ENCODE results near the gene RALGAPA2. TPM values are rescaled to one million over a fixed set of nuclear protein-coding genes. Genes with fewer than 3 reads are reported as not detected.

The RALGAPA2 gene
- total and polyA plus RNA-seq, 2 of the 13 experiments (the other 11 are each of a cell fraction or from before 2014, with no cell fraction given): 13.8 to 17.7 TPM

DNA sequence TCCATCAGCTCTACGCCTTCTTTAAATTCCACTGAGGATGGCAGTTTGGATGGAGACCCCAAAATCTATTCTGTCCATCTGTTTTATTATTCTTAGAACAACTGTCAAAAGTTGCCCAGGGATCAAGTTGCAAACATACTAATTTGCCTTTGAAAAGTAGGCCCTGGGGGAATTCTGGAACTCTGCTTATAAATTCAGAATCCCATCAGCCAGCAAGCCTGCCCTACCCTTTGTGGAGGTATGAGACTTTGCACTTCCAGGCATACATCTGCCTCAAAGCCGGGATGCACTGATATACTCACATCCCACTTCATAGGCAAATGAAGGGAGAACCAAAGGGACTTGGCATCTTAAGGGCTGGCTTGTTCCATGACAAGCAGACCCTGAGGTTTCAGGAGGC lies 250.9 kb downstream of the RALGAPA2 start (continued):
- TF ChIP-seq HOMEZ (CRISPR knock-in tag; IDR thresholded peaks at IDR 0.05; ENCODE audit: low read depth) (no peak), BRCA1 (CRISPR knock-in tag; IDR thresholded peaks at IDR 0.05) (no peak), ZNF609 (CRISPR knock-in tag; IDR thresholded peaks at IDR 0.05; ENCODE audit: borderline replicate concordance) (no peak), GFI1 (CRISPR knock-in tag; IDR thresholded peaks at IDR 0.05; ENCODE audit: borderline replicate concordance) (no peak), RCOR2 (CRISPR knock-in tag; IDR thresholded peaks at IDR 0.05) (no peak), GATAD1 (CRISPR knock-in tag; IDR thresholded peaks at IDR 0.05) (no peak)

DNA sequence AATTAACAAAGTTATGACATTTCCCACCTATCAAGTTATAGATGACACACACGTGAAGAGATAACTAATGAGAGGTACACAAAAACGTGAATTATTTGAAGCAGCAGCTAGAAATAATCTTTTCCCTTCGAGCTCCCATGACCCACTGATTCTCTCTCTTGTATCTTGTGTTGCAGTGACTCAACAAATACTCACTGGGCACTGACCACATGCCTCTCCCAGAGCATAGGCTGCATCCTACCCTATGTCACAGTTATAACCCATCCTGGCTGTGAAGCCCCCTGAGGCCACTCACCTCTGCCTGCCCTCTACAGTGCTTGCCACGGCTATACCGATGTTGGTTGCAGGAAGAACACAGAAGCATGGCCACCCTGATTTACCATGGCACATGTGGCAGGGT lies 252.7 kb downstream of the RALGAPA2 start:
- POLR2A ChIA-PET: no interaction called here
- Histone ChIP-seq H3K36me3 (replicated peaks in 1 of 2; ENCODE audit: control insufficient read depth in 1 of 2, insufficient read depth in 2 of 2, low read length in 2 of 2) (peaks cover 4 to 6% of the 10 kb centered on the region in 2 experiments; a peak in 3 of 5 replicates), H3K79me2 (ENCODE audit: insufficient read depth, low read length) (no peaks in the 10 kb centered on the region), H3K9me3 (ENCODE audit: low read length) (no peaks in the 10 kb centered on the region), H3K4me2 (ENCODE audit: low read depth, low read length) (no peak overlapping the region), H4K20me1 (ENCODE audit: insufficient read depth, low read length) (no peaks in the 10 kb centered on the region), H3K27me3 (ENCODE audit: control insufficient read depth in 1 of 2, insufficient read depth in 2 of 2, low read length in 2 of 2) (no peaks in the 10 kb centered on the region), H3K4me3 (replicated peaks in 1 of 3; ENCODE audit: insufficient read depth in 1 of 3, low read depth in 2 of 3, low read length in 3 of 3) (no peak overlapping the region), H2AFZ (ENCODE audit: low read length) (no peak overlapping the region), H3K27ac (ENCODE audit: extremely low read length, insufficient read depth, low read length) (no peak overlapping the region), H3K4me1 (ENCODE audit: insufficient read depth, low read length) (no peaks in the 10 kb centered on the region), H3K9ac (ENCODE audit: insufficient read depth, low read depth, low read length) (no peak overlapping the region)
- no TSS peak for BruUV-seq (replicated peaks)
- ATAC-seq (no peak; the same call in 2 of the 3 replicates), FAIRE-seq (no peak), DNase-seq (ENCODE audit: low spot score) (no peak)
- in situ Hi-C loops (cut with HindIII; ENCODE audit: extremely low pct_ligation_motif_present, low pct_unique_long_range_greater_than_20kb): loop anchor here (5.0 kb wide), 1 partner anchor 108 kb away; no protein-coding TSS in a partner anchor
- intact Hi-C loops (cut with micrococcal nuclease; ENCODE audit: unreplicated experiment): no loop called here
- WGBS (ENCODE audit: low lambda C conversion rate): 92% methylated on average over 5 of the region's 5 CpGs
- CTCF ChIA-PET (ENCODE audit: low intra/inter-chr PET ratio, low total read pairs): no interaction called here
- no peak for TF ChIP-seq ZNF280B (CRISPR knock-in tag; IDR thresholded peaks at IDR 0.05; ENCODE audit: borderline replicate concordance)

All from HepG2 (cell line).